GM15510 (cell line): ENCODE results near the gene PLA2G2E.

Experiments used
- POLR2A ChIP-seq: IDR thresholded peaks from 3 replicates; pipeline ENCODE4 v1.6.1; 2011; ENCODE audit warnings: borderline replicate concordance; ENCODE audit not compliant: insufficient read length; ENCODE audit errors: extremely low read depth

Gene PLA2G2E

GRCh38 chr1:19923137-19923952 is at the start of gene PLA2G2E:
PLA2G2E (minus strand) TSS chr1:19923617; CDS start chr1:19923559, 58 bp downstream.
- TF ChIP-seq POLR2A: no peak

- TF ChIP-seq POLR2A: no peak
Measured at GRCh38 chr1:19971664-19972063, 48.2 kb upstream of the PLA2G2E start.

- no peak for TF ChIP-seq POLR2A
Measured at GRCh38 chr1:19969898-19970660, 46.7 kb upstream of the PLA2G2E start.

- TF ChIP-seq POLR2A: no peak
Measured at GRCh38 chr1:19967808-19968207, 44.4 kb upstream of the PLA2G2E start.

GRCh38 chr1:19964542-19964941 is 41.1 kb upstream of the PLA2G2E start:
- no peak for TF ChIP-seq POLR2A

- TF ChIP-seq POLR2A: no peak
Measured at GRCh38 chr1:19963636-19964035, 40.2 kb upstream of the PLA2G2E start.

GRCh38 chr1:19960591-19960990 is 37.2 kb upstream of the PLA2G2E start:
- TF ChIP-seq POLR2A: no peak

GRCh38 chr1:19957779-19958178 is 34.4 kb upstream of the PLA2G2E start:
- no peak for TF ChIP-seq POLR2A

- no peak for TF ChIP-seq POLR2A
Measured at GRCh38 chr1:19955534-19956170, 32.2 kb upstream of the PLA2G2E start.

GRCh38 chr1:19954059-19954458 is 30.6 kb upstream of the PLA2G2E start:
- TF ChIP-seq POLR2A: no peak

GRCh38 chr1:19949016-19949415 is 25.6 kb upstream of the PLA2G2E start:
- TF ChIP-seq POLR2A: no peak

GRCh38 chr1:19946971-19947370 is 23.6 kb upstream of the PLA2G2E start:
- TF ChIP-seq POLR2A: no peak

GRCh38 chr1:19946331-19946751 is 22.9 kb upstream of the PLA2G2E start:
- TF ChIP-seq POLR2A: no peak

- TF ChIP-seq POLR2A: no peak
Measured at GRCh38 chr1:19945914-19946313, 22.5 kb upstream of the PLA2G2E start.

- no peak for TF ChIP-seq POLR2A
Measured at GRCh38 chr1:19942657-19943056, 19.2 kb upstream of the PLA2G2E start.
